WTC11 (cell line): ENCODE measurements around the gene LDLRAD3. TPM values are rescaled to one million over a fixed set of nuclear protein-coding genes. Genes with fewer than 3 reads are reported as not detected.

Experiments used
- ATAC-seq: fragments of 200-7000 bp; cut with Tn5 transposase; 2 replicates; pipeline ENCODE4 v1.10.0; 2021; ENCODE audit warnings: mild to moderate bottlenecking, moderate library complexity
- CTCF ChIA-PET: fragments of 300-600 bp; sonication (Branson Sonifier 250); formaldehyde crosslinking; loops from one replicate; lab custom pipeline; 2021; ENCODE audit warnings: antibody characterized with exemption; lab: Charles Lee
- POLR2A ChIA-PET: fragments of 350-600 bp; sonication (Branson Sonifier 250); formaldehyde crosslinking; loops from one replicate; lab custom pipeline; 2021; ENCODE audit warnings: antibody characterized with exemption; lab: Charles Lee
- DNase-seq: peaks from one replicate; pipeline ENCODE4 v3.0.0; 2021; ENCODE audit warnings: low spot score
- H3K27ac Mint-ChIP-seq: 2 replicates; pipeline ENCODE4 v1.8.0; 2021; ENCODE audit warnings: mixed read lengths
- H3K27me3 Mint-ChIP-seq: 2 replicates; pipeline ENCODE4 v1.8.0; 2021; ENCODE audit warnings: low read depth, mild to moderate bottlenecking, moderate library complexity, mixed read lengths
- H3K36me3 Mint-ChIP-seq: 2 replicates; pipeline ENCODE4 v1.8.0; 2021; ENCODE audit warnings: mixed read lengths
- H3K4me1 Mint-ChIP-seq: 2 replicates; pipeline ENCODE4 v1.8.0; 2022; ENCODE audit warnings: mixed read lengths
- H3K4me3 Mint-ChIP-seq: 2 replicates; pipeline ENCODE4 v1.8.0; 2021; ENCODE audit warnings: mild to moderate bottlenecking, moderate library complexity, mixed read lengths
- H3K9me3 Mint-ChIP-seq: 2 replicates; pipeline ENCODE4 v1.8.0; 2021; ENCODE audit warnings: mixed read lengths
- ATF6 ChIP-seq: sonication (generic); formaldehyde crosslinking; IDR thresholded peaks from 2 replicates; pipeline ENCODE4 v1.8.1; 2023; ENCODE audit warnings: mild to moderate bottlenecking, missing genetic modification reagents
- CBFB ChIP-seq: sonication (generic); formaldehyde crosslinking; IDR thresholded peaks from 2 replicates; pipeline ENCODE4 v1.8.1; 2022; ENCODE audit warnings: mild to moderate bottlenecking, low read depth, missing genetic modification reagents
- CDX4 ChIP-seq: fragments of 250-450 bp; sonication (Bioruptor Pico); IDR thresholded peaks from 2 replicates; pipeline ENCODE4 v1.9.0; 2021; ENCODE audit warnings: moderate library complexity, mild to moderate bottlenecking, inconsistent platforms, borderline replicate concordance
- CTCF ChIP-seq: fragments of 200-600 bp; IDR thresholded peaks from 2 replicates; pipeline ENCODE4 v1.8.0; 2022; ENCODE audit warnings: antibody characterized with exemption
- E2F1 ChIP-seq: sonication (generic); formaldehyde crosslinking; IDR thresholded peaks from 2 replicates; pipeline ENCODE4 v1.8.0; 2022; ENCODE audit warnings: mild to moderate bottlenecking, missing genetic modification reagents
- GTF2I ChIP-seq: fragments of 250-450 bp; sonication (Bioruptor Pico); conservative IDR thresholded peaks from 2 replicates; pipeline ENCODE4 v1.4.0; 2021; ENCODE audit warnings: mild to moderate bottlenecking
- JUN ChIP-seq: sonication (generic); formaldehyde crosslinking; IDR thresholded peaks from 2 replicates; pipeline ENCODE4 v1.8.0; 2023; ENCODE audit warnings: mild to moderate bottlenecking, missing genetic modification reagents
- MYBL2 ChIP-seq: sonication (generic); formaldehyde crosslinking; IDR thresholded peaks from 2 replicates; pipeline ENCODE4 v1.8.1; 2023; ENCODE audit warnings: mild to moderate bottlenecking, moderate library complexity, missing genetic modification reagents
- NFATC4 ChIP-seq: fragments of 250-450 bp; sonication (Bioruptor Pico); IDR thresholded peaks from 2 replicates; pipeline ENCODE4 v1.9.0; 2021; ENCODE audit warnings: mild to moderate bottlenecking
- NFE2L1 ChIP-seq: sonication (generic); formaldehyde crosslinking; IDR thresholded peaks from 2 replicates; pipeline ENCODE4 v1.8.1; 2023; ENCODE audit warnings: missing genetic modification reagents
- NR3C1 ChIP-seq: sonication (generic); formaldehyde crosslinking; conservative IDR thresholded peaks from 2 replicates; pipeline ENCODE4 v1.8.1; 2023; ENCODE audit warnings: low read depth, mild to moderate bottlenecking, missing genetic modification reagents
- SOX15 ChIP-seq: fragments of 250-450 bp; sonication (Bioruptor Pico); IDR thresholded peaks from 2 replicates; pipeline ENCODE4 v1.9.0; 2021; ENCODE audit warnings: mild to moderate bottlenecking
- STAT6 ChIP-seq: sonication (generic); formaldehyde crosslinking; conservative IDR thresholded peaks from 2 replicates; pipeline ENCODE4 v1.8.1; 2023; ENCODE audit warnings: mild to moderate bottlenecking, low read depth, missing genetic modification reagents, moderate library complexity
- TP53 ChIP-seq: sonication (generic); formaldehyde crosslinking; IDR thresholded peaks from 2 replicates; pipeline ENCODE4 v1.8.1; 2023; ENCODE audit warnings: mild to moderate bottlenecking, missing genetic modification reagents
- ZMAT4 ChIP-seq: fragments of 250-450 bp; sonication (Bioruptor Pico); IDR thresholded peaks from 2 replicates; pipeline ENCODE4 v1.9.0; 2021; ENCODE audit warnings: mild to moderate bottlenecking
- ZNF121 ChIP-seq: sonication (generic); formaldehyde crosslinking; IDR thresholded peaks from 2 replicates; pipeline ENCODE4 v1.8.0; 2023; ENCODE audit warnings: missing genetic modification reagents
- ZNF232 ChIP-seq: sonication (generic); formaldehyde crosslinking; IDR thresholded peaks from 2 replicates; pipeline ENCODE4 v1.8.0; 2022; ENCODE audit warnings: mild to moderate bottlenecking, missing genetic modification reagents
- ZNF512 ChIP-seq: sonication (generic); formaldehyde crosslinking; IDR thresholded peaks from 2 replicates; pipeline ENCODE4 v1.8.1; 2022; ENCODE audit warnings: missing genetic modification reagents, borderline replicate concordance
- total RNA-seq: library from RNA; stranded (reverse); gene quantifications from 3 replicates; pipeline ENCODE4 v1.2.3, GENCODE V29; 2021

The LDLRAD3 gene
- total RNA-seq, 1 experiment from 2014 or later, result 14.5 TPM

- ChIA-PET CTCF (interaction anchor here (0.5 to 6.0 kb wide), 46 partner anchors 8 to 531 kb away, joined by 3 to 78 read pairs (median 4); partner anchors contain the start of gene PAMR1), POLR2A (no interaction called here)
- no peak for TF ChIP-seq ATF6
- no peak for TF ChIP-seq ZNF232 (CRISPR knock-in tag)
- TF ChIP-seq ZMAT4 (CRISPR knock-in tag), result no peak
- peak; percentile 64; the same call in 1 of the 2 replicates for TF ChIP-seq GTF2I
- peak; percentile 81 for TF ChIP-seq CTCF
- TF ChIP-seq E2F1 (CRISPR knock-in tag), result no peak
- H3K4me3 Mint-ChIP-seq, result no peak overlapping the region
- peak; percentile 71 for DNase-seq
- no peak overlapping the region for H3K27ac Mint-ChIP-seq
- peak; percentile 88 for ATAC-seq
- H3K27me3 Mint-ChIP-seq, result no peaks in the 10 kb centered on the region
- peaks cover 14% of the 10 kb centered on the region for H3K36me3 Mint-ChIP-seq
- H3K4me1 Mint-ChIP-seq, result peaks cover 29% of the 10 kb centered on the region
- H3K9me3 Mint-ChIP-seq, result peaks cover 21% of the 10 kb centered on the region
These were observed 112.4 kb downstream of the LDLRAD3 start for GRCh38 chr11:36056160-36056751.

- POLR2A ChIA-PET, result no interaction called here
- CTCF ChIA-PET, result interaction anchor here (1.0 to 6.0 kb wide), 15 partner anchors 11 to 265 kb away, joined by 3 to 78 read pairs (median 7); no protein-coding TSS in a partner anchor
These were observed 113.6 kb downstream of the LDLRAD3 start for GRCh38 chr11:36057379-36058042.

More at GRCh38 chr11:36057379-36058042, 113.6 kb downstream of the LDLRAD3 start:
- ATAC-seq (no peak), DNase-seq (no peak)
- TF ChIP-seq GTF2I (no peak), NFATC4 (CRISPR knock-in tag) (no peak), JUN (CRISPR knock-in tag) (no peak), MYBL2 (CRISPR knock-in tag) (no peak), TP53 (CRISPR knock-in tag) (no peak), CDX4 (CRISPR knock-in tag) (no peak), ZNF512 (CRISPR knock-in tag) (no peak), NFE2L1 (CRISPR knock-in tag) (no peak), NR3C1 (no peak), CBFB (CRISPR knock-in tag) (no peak), STAT6 (CRISPR knock-in tag) (no peak), SOX15 (CRISPR knock-in tag) (no peak), ZNF121 (no peak)
- no peaks in the 10 kb centered on the region for H3K27me3 Mint-ChIP-seq
- H3K36me3 Mint-ChIP-seq, result peaks cover 14% of the 10 kb centered on the region
- H3K4me3 Mint-ChIP-seq, result no peak overlapping the region
- peaks cover 21% of the 10 kb centered on the region for H3K9me3 Mint-ChIP-seq
- no peak overlapping the region; the same call in 1 of the 2 replicates for H3K27ac Mint-ChIP-seq
- peaks cover 25% of the 10 kb centered on the region for H3K4me1 Mint-ChIP-seq
